DND-41 (cell line): ENCODE measurements around the gene APOM.

Experiments
- EZH2 ChIP-seq: IDR thresholded peaks from 3 replicates; pipeline ENCODE4 v1.6.1; 2012; ENCODE audit warnings: borderline replicate concordance, low read depth, mild to moderate bottlenecking, moderate library complexity, low read length, inconsistent platforms; ENCODE audit not compliant: severe bottlenecking
- TF ChIP-seq, protein P1 (sequence below): IDR thresholded peaks from 2 replicates; pipeline ENCODE4 v1.5.1; 2012; ENCODE audit warnings: borderline replicate concordance, low read length, moderate library complexity, mild to moderate bottlenecking; ENCODE audit not compliant: poor library complexity, severe bottlenecking; ENCODE audit errors: extremely low read depth

DNA sequence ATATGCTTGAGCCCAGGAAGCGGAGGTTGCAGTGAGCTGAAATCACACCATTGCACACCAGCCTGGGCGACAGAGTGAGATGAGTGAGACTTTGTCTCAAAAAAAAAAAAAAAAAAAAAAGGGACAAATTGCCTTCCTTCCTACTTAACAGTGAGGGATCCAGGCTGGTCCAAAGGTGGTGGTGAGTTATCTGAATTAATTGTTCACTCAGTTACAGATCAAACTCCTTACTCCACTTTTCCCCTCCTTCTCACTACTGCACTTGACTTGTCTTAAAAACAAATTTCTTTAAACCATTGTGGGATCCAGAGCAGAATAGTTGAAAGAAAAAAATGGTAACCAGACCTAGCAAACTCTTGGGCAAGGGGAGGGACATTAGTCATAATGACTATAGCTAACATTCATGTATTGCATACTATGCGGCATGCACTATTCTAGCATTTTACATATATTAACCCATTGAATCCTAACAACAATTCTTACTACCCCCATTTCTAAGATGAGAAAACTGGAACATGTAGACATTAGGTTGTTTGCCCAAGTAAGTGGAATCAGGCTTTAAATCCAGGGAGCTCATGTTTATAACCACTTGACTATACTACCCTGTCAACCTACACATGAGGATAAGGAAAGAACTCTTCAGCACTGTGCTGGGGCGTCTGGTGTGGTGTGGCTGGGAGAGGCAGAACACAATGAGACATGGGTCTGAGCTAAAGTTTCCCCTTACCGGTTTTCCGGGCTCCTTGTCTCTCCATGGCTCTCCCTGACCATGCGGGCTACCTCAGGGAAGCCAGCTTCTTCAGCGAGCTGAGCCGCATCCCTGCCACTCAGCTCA is 7.6 kb downstream of the APOM start:
- TF ChIP-seq, protein P1, sequence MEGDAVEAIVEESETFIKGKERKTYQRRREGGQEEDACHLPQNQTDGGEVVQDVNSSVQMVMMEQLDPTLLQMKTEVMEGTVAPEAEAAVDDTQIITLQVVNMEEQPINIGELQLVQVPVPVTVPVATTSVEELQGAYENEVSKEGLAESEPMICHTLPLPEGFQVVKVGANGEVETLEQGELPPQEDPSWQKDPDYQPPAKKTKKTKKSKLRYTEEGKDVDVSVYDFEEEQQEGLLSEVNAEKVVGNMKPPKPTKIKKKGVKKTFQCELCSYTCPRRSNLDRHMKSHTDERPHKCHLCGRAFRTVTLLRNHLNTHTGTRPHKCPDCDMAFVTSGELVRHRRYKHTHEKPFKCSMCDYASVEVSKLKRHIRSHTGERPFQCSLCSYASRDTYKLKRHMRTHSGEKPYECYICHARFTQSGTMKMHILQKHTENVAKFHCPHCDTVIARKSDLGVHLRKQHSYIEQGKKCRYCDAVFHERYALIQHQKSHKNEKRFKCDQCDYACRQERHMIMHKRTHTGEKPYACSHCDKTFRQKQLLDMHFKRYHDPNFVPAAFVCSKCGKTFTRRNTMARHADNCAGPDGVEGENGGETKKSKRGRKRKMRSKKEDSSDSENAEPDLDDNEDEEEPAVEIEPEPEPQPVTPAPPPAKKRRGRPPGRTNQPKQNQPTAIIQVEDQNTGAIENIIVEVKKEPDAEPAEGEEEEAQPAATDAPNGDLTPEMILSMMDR, result no peak
- TF ChIP-seq EZH2, result no peak
